Measurements from ENCODE around the gene SYNDIG1. TPM values are rescaled to one million over a fixed set of nuclear protein-coding genes. Genes with fewer than 3 reads are reported as not detected.

Gene SYNDIG1
- total RNA-seq, 4 donors from 2014 or later: 5.1 to 15.9 (median 14.3) TPM

GRCh38 chr20:24643731-24644626, 174.6 kb downstream of the SYNDIG1 start:
- Histone ChIP-seq H3K4me3 (no peak overlapping the region), H3K36me3 (no peaks in the 10 kb centered on the region), H3K4me1 (no peaks in the 10 kb centered on the region), H3K9me3 (peaks cover 0 to 20% (median 0%) of the 10 kb centered on the region in 4 donors), H3K27me3 (no peaks in the 10 kb centered on the region), H3K27ac (no peak overlapping the region)
- TF ChIP-seq POLR2A (IDR thresholded peaks at IDR 0.05) (no peak), CTCF (IDR thresholded peaks at IDR 0.05) (no peak), EP300 (IDR thresholded peaks at IDR 0.05) (no peak)
- 84 to 90% methylated on average over 2 of the region's 2 CpGs for WGBS, 2 donors
- DNase-seq (ENCODE audit: low spot score in 2 of 2): no peak

DNA sequence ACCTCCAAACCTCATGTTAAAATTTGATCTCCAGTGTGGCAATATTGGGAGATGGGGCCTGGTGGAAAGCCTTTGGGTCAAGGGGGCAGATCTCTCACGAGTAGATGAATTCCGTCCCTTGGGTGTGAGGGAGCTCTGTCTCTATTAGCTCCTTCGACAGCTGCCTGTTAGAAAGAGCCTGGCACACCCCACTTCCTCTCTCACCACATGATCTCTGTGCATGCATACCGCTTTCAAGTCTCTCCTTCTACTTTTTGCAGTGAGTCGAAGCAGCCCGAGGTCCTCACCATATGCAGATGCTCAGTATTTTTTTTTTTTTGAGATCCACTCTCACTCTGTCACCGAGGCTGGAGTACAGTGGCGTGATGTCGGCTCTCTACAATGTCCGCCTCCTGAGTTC, 176.9 kb downstream of the SYNDIG1 start:
- H3K27me3 ChIP-seq: no peaks in the 10 kb centered on the region
- DNase-seq (ENCODE audit: low spot score in 2 of 2): no peak
- H3K9me3 ChIP-seq: peaks cover 0 to 20% (median 0%) of the 10 kb centered on the region in 4 donors
- no peak for TF ChIP-seq CTCF (IDR thresholded peaks at IDR 0.05)
- TF ChIP-seq POLR2A (IDR thresholded peaks at IDR 0.05): no peak
- no peak for TF ChIP-seq EP300 (IDR thresholded peaks at IDR 0.05)
- no peak overlapping the region for H3K4me3 ChIP-seq
- H3K36me3 ChIP-seq: no peaks in the 10 kb centered on the region
- no peaks in the 10 kb centered on the region for H3K4me1 ChIP-seq
- 78 to 80% methylated on average over 10 of the region's 10 CpGs for WGBS, 2 donors
- H3K27ac ChIP-seq: no peak overlapping the region

- no peak overlapping the region for H3K4me3 ChIP-seq
- no peaks in the 10 kb centered on the region for H3K4me1 ChIP-seq
- WGBS, 2 donors: 79 to 87% methylated on average over 2 of the region's 2 CpGs
- no peak overlapping the region for H3K27ac ChIP-seq
- DNase-seq (ENCODE audit: low spot score in 2 of 2): no peak
- TF ChIP-seq EP300 (IDR thresholded peaks at IDR 0.05) (no peak), POLR2A (IDR thresholded peaks at IDR 0.05) (no peak), CTCF (IDR thresholded peaks at IDR 0.05) (no peak)
- H3K36me3 ChIP-seq: no peaks in the 10 kb centered on the region
- H3K27me3 ChIP-seq: no peaks in the 10 kb centered on the region
- peaks cover 0 to 19% (median 0%) of the 10 kb centered on the region in 4 donors for H3K9me3 ChIP-seq
Measured at GRCh38 chr20:24647713-24648112, 178.3 kb downstream of the SYNDIG1 start.

- no peaks in the 10 kb centered on the region for H3K27me3 ChIP-seq
- WGBS, 2 donors: 58 to 68% methylated on average over 4 of the region's 4 CpGs
- TF ChIP-seq EP300 (IDR thresholded peaks at IDR 0.05): no peak
- TF ChIP-seq CTCF (IDR thresholded peaks at IDR 0.05): no peak
- no peak for TF ChIP-seq POLR2A (IDR thresholded peaks at IDR 0.05)
- H3K9me3 ChIP-seq: peaks cover 0 to 14% (median 0%) of the 10 kb centered on the region in 4 donors
- DNase-seq (ENCODE audit: low spot score in 2 of 2): no peak
- H3K4me3 ChIP-seq: no peak overlapping the region
- no peaks in the 10 kb centered on the region for H3K4me1 ChIP-seq
- no peaks in the 10 kb centered on the region for H3K36me3 ChIP-seq
- no peak overlapping the region for H3K27ac ChIP-seq
Measured at GRCh38 chr20:24648481-24648880, 179.1 kb downstream of the SYNDIG1 start.

- no peak for DNase-seq (ENCODE audit: low spot score in 2 of 2)
- TF ChIP-seq CTCF (IDR thresholded peaks at IDR 0.05): no peak
- TF ChIP-seq EP300 (IDR thresholded peaks at IDR 0.05): no peak
- no peak for TF ChIP-seq POLR2A (IDR thresholded peaks at IDR 0.05)
- H3K4me3 ChIP-seq: no peak overlapping the region
- no peaks in the 10 kb centered on the region for H3K4me1 ChIP-seq
- 80% methylated on average over 2 of the region's 2 CpGs for WGBS, 2 donors
- H3K9me3 ChIP-seq: peaks cover 0 to 10% (median 0%) of the 10 kb centered on the region in 4 donors
- no peaks in the 10 kb centered on the region for H3K36me3 ChIP-seq
- no peaks in the 10 kb centered on the region for H3K27me3 ChIP-seq
- no peak overlapping the region for H3K27ac ChIP-seq
Measured at GRCh38 chr20:24648919-24649318, 179.5 kb downstream of the SYNDIG1 start.

Data from tibial nerve (tissue), 4 donors.